ENCODE measurements around the gene KCNIP3.
"Not testable (repeated sequence)": the region's sequence is repeated elsewhere in the genome, so short reads cannot be mapped to it uniquely, and the experiment has no call there.

The KCNIP3 gene

GRCh38 chr2:95389245-95390119 is 92.3 kb downstream of the KCNIP3 start:
- peak; percentile 51 for DNase-seq

- no peak for DNase-seq
Measured at GRCh38 chr2:95390272-95390880, 93.2 kb downstream of the KCNIP3 start.

GRCh38 chr2:95390881-95391321 is 93.8 kb downstream of the KCNIP3 start:
- DNase-seq = no peak

GRCh38 chr2:95391641-95392310 is 94.6 kb downstream of the KCNIP3 start:
- DNase-seq = no peak

GRCh38 chr2:95392320-95392719 is 95.2 kb downstream of the KCNIP3 start:
- DNase-seq = no peak

- no peak for DNase-seq
Measured at GRCh38 chr2:95392730-95393455, 95.7 kb downstream of the KCNIP3 start.

- no peak for DNase-seq
Measured at GRCh38 chr2:95393901-95394300, 96.8 kb downstream of the KCNIP3 start.

GRCh38 chr2:95399061-95399460 is 101.9 kb downstream of the KCNIP3 start:
- no peak for DNase-seq

GRCh38 chr2:95401480-95401879 is 104.3 kb downstream of the KCNIP3 start:
- DNase-seq = no peak

GRCh38 chr2:95402004-95402369 is 104.8 kb downstream of the KCNIP3 start:
- DNase-seq = peak; percentile 41

- peak; percentile 91 for DNase-seq
Measured at GRCh38 chr2:95402370-95403203, 105.4 kb downstream of the KCNIP3 start, which contains the start of gene FAHD2A. FAHD2A (plus strand) TSS chr2:95402708; CDS start chr2:95405559, 2,851 bp downstream.

- DNase-seq = peak; percentile 26
Measured at GRCh38 chr2:95403204-95403721, 106.1 kb downstream of the KCNIP3 start.

- DNase-seq = not testable (repeated sequence)
Measured at GRCh38 chr2:95403824-95404223, 106.7 kb downstream of the KCNIP3 start.

- DNase-seq = not testable (repeated sequence)
Measured at GRCh38 chr2:95404676-95405075, 107.5 kb downstream of the KCNIP3 start.

GRCh38 chr2:95411239-95411638 is 114.1 kb downstream of the KCNIP3 start:
- DNase-seq = not testable (repeated sequence)

GRCh38 chr2:95414015-95414594 is 117.0 kb downstream of the KCNIP3 start:
- DNase-seq = peak; percentile 51

- DNase-seq = not testable (repeated sequence)
Measured at GRCh38 chr2:95415138-95415537, 118.0 kb downstream of the KCNIP3 start.

- not testable (repeated sequence) for DNase-seq
Measured at GRCh38 chr2:95415561-95415960, 118.4 kb downstream of the KCNIP3 start.

GRCh38 chr2:95427196-95427867 is 130.2 kb downstream of the KCNIP3 start:
- DNase-seq = not testable (repeated sequence)

GRCh38 chr2:95429748-95430467 is 132.8 kb downstream of the KCNIP3 start:
- not testable (repeated sequence) for DNase-seq
